ENCODE results near the gene SOX6. TPM values are rescaled to one million over a fixed set of nuclear protein-coding genes. Genes with fewer than 3 reads are reported as not detected.
"Not testable (repeated sequence)": the region's sequence is repeated elsewhere in the genome, so short reads cannot be mapped to it uniquely, and the experiment has no call there.

Gene SOX6
- total and polyA plus RNA-seq, 8 donors, result 5.1 to 23.0 (median 18.7) TPM

GRCh38 chr11:16392616-16393015 lies 36.3 kb upstream of the SOX6 start:
- no peaks in the 10 kb centered on the region for H3K9me3 ChIP-seq
- no peak overlapping the region for H3K4me3 ChIP-seq
- ATAC-seq (no peak), FAIRE-seq (no peak), DNase-seq (no peak)
- no peaks in the 10 kb centered on the region for H3K36me3 ChIP-seq
- H3K27ac ChIP-seq, result no peak overlapping the region
- no peaks in the 10 kb centered on the region for H3K27me3 ChIP-seq
- intact Hi-C loops (cut with DNase I), result no loop called here
- peaks cover 0 to 10% (median 0%) of the 10 kb centered on the region in 3 donors for H3K4me1 ChIP-seq
- TF ChIP-seq, protein P1, sequence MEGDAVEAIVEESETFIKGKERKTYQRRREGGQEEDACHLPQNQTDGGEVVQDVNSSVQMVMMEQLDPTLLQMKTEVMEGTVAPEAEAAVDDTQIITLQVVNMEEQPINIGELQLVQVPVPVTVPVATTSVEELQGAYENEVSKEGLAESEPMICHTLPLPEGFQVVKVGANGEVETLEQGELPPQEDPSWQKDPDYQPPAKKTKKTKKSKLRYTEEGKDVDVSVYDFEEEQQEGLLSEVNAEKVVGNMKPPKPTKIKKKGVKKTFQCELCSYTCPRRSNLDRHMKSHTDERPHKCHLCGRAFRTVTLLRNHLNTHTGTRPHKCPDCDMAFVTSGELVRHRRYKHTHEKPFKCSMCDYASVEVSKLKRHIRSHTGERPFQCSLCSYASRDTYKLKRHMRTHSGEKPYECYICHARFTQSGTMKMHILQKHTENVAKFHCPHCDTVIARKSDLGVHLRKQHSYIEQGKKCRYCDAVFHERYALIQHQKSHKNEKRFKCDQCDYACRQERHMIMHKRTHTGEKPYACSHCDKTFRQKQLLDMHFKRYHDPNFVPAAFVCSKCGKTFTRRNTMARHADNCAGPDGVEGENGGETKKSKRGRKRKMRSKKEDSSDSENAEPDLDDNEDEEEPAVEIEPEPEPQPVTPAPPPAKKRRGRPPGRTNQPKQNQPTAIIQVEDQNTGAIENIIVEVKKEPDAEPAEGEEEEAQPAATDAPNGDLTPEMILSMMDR (IDR thresholded peaks at IDR 0.05), result no peak

- FAIRE-seq; H3K4me3 ChIP-seq; H3K27me3 ChIP-seq; H3K9me3 ChIP-seq; H3K4me1 ChIP-seq; DNase-seq; H3K36me3 ChIP-seq; H3K27ac ChIP-seq; intact Hi-C loops (cut with DNase I); ATAC-seq: not testable (repeated sequence)
- 69 to 74% methylated on average over 2 of the region's 2 CpGs for WGBS, 2 donors
Measured at GRCh38 chr11:16390826-16391225, 34.5 kb upstream of the SOX6 start.

DNA sequence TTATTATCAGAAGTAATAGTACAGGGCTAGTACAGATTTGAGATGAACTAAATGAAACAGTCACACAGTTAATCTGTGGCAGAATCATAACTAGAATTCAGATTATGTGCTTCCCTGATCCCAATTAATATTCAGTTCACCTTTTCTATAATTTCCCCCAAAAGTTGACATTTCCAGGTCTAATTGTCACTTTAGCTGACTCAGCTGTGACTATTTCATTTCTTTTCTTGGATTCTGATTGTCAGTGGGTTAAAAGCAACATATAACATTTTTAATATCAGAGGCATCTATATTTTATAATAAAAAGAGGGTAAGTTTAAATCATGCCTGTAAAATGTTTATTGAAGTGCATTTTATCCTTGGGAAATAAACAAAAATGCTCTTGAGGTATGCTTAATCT lies 28.8 kb upstream of the SOX6 start:
- FAIRE-seq, result no peak
- Histone ChIP-seq H3K4me1 (no peaks in the 10 kb centered on the region), H3K36me3 (no peaks in the 10 kb centered on the region), H3K27ac (no peak overlapping the region), H3K4me3 (no peak overlapping the region), H3K9me3 (no peaks in the 10 kb centered on the region), H3K27me3 (no peaks in the 10 kb centered on the region)
- ATAC-seq, result no peak
- intact Hi-C loops (cut with DNase I), result no loop called here
- DNase-seq, result no peak
- TF ChIP-seq, protein P1 (IDR thresholded peaks at IDR 0.05), result no peak

DNA sequence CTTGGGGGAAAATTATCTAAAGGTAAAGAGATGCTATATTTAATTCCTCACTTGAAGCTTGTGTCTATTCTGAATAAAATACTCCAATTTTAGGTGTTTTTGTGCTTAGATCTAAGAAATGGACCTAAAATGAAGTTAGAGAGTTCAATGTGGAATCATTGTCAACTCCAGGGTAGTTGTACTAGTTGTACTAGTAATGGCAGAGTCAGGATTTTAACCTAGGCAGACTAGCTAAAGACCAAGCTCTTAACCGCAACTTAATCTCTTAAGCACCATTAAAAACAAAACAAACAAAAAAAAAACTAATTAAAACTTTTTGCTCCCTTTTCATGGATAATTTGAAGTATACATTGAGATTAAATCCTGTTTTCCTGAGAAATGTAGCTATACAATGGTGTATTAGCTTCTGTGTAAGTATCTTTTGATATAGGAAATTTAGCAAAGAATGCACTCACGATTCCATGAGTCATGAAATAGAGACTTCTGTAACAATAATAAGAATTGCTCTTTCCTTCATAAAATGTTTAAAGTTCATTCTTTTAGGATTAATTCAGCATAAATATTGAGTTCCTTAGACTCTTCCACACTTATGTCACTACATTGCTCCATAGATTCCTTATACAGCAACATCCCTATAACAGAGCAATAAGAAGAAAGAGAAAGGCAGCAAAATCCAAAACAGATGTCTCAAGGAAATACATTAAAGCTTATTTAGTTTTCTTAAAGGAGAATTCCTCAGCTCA lies 26.5 kb upstream of the SOX6 start:
- Histone ChIP-seq H3K9me3 (no peaks in the 10 kb centered on the region), H3K27ac (no peak overlapping the region), H3K4me1 (no peaks in the 10 kb centered on the region), H3K36me3 (no peaks in the 10 kb centered on the region), H3K27me3 (no peaks in the 10 kb centered on the region), H3K4me3 (no peak overlapping the region)
- FAIRE-seq (no peak), DNase-seq (no peak), ATAC-seq (no peak)
- TF ChIP-seq, protein P1 (IDR thresholded peaks at IDR 0.05), result no peak
- intact Hi-C loops (cut with DNase I), result no loop called here
- 90 to 96% methylated on average over 2 of the region's 2 CpGs for WGBS, 2 donors

- TF ChIP-seq, protein P1 (IDR thresholded peaks at IDR 0.05), result no peak
- Histone ChIP-seq H3K4me1 (no peaks in the 10 kb centered on the region), H3K9me3 (no peaks in the 10 kb centered on the region), H3K4me3 (no peak overlapping the region), H3K36me3 (no peaks in the 10 kb centered on the region), H3K27ac (no peak overlapping the region), H3K27me3 (no peaks in the 10 kb centered on the region)
- FAIRE-seq, result no peak
- intact Hi-C loops (cut with DNase I), result no loop called here
- ATAC-seq, result no peak
- DNase-seq, result no peak
- 73 to 79% methylated on average over 5 of the region's 5 CpGs for WGBS, 2 donors
Measured at GRCh38 chr11:16382186-16382585, 25.8 kb upstream of the SOX6 start.

All from pancreas (tissue), 10 donors.